HT-29 (cell line): ENCODE measurements around the gene TIMM23. TPM values are rescaled to one million over a fixed set of nuclear protein-coding genes. Genes with fewer than 3 reads are reported as not detected.
A peak's percentile ranks its signal among the peaks of the same experiment; 100 is the strongest.
"Not testable (repeated sequence)": the region's sequence is repeated elsewhere in the genome, so short reads cannot be mapped to it uniquely, and the experiment has no call there.

Source experiments
- DNase-seq: peaks from one replicate; pipeline ENCODE4 v3.0.0-alpha.2; 2015; ENCODE audit warnings: low spot score
- total RNA-seq: library from RNA; depleted of rRNA; stranded (reverse); fragments of >200 nt; shearing (Covaris generic); gene quantifications from 2 replicates; pipeline ENCODE4 v1.2.3, GENCODE V29; 2014; rRNA removed

TIMM23 gene
- 89.0 and 90.5 TPM in 2 replicates for total RNA-seq

- peak; percentile 85 for DNase-seq
Measured at GRCh38 chr10:45972106-45972812, at the start of gene TIMM23. Gene TIMM23, plus strand, starts transcription at chr10:45972489. Its CDS starts 136 bp downstream, at chr10:45972625.

GRCh38 chr10:45926790-45927189, 45.5 kb upstream of the TIMM23 start:
- not testable (repeated sequence) for DNase-seq

GRCh38 chr10:45931305-45931704, 41.0 kb upstream of the TIMM23 start:
- not testable (repeated sequence) for DNase-seq

GRCh38 chr10:45934788-45935187, 37.5 kb upstream of the TIMM23 start:
- not testable (repeated sequence) for DNase-seq

GRCh38 chr10:45939176-45939697, 33.1 kb upstream of the TIMM23 start:
- not testable (repeated sequence) for DNase-seq

GRCh38 chr10:45941196-45941595, 31.1 kb upstream of the TIMM23 start:
- not testable (repeated sequence) for DNase-seq

- not testable (repeated sequence) for DNase-seq
Measured at GRCh38 chr10:45945476-45945875, 26.8 kb upstream of the TIMM23 start.

- not testable (repeated sequence) for DNase-seq
Measured at GRCh38 chr10:45947363-45947762, 24.9 kb upstream of the TIMM23 start.

- DNase-seq: not testable (repeated sequence)
Measured at GRCh38 chr10:45948801-45949200, 23.5 kb upstream of the TIMM23 start.

- DNase-seq: not testable (repeated sequence)
Measured at GRCh38 chr10:45954367-45954766, 17.9 kb upstream of the TIMM23 start.

GRCh38 chr10:45956634-45957033, 15.7 kb upstream of the TIMM23 start:
- DNase-seq: not testable (repeated sequence)

GRCh38 chr10:45957928-45958327, 14.4 kb upstream of the TIMM23 start:
- not testable (repeated sequence) for DNase-seq

GRCh38 chr10:45962686-45963452, 9.4 kb upstream of the TIMM23 start:
- not testable (repeated sequence) for DNase-seq

GRCh38 chr10:45971019-45971418, 1.3 kb upstream of the TIMM23 start:
- peak; percentile 14 for DNase-seq

- peak; percentile 39 for DNase-seq
Measured at GRCh38 chr10:45971742-45972105, 565 bp upstream of the TIMM23 start.

- DNase-seq: peak; percentile 16
Measured at GRCh38 chr10:45972813-45973169, 502 bp downstream of the TIMM23 start.

- not testable (repeated sequence) for DNase-seq
Measured at GRCh38 chr10:45974041-45974440, 1.8 kb downstream of the TIMM23 start.

- DNase-seq: not testable (repeated sequence)
Measured at GRCh38 chr10:45978554-45978953, 6.3 kb downstream of the TIMM23 start.

GRCh38 chr10:45981367-45981766, 9.1 kb downstream of the TIMM23 start:
- DNase-seq: not testable (repeated sequence)

- DNase-seq: peak; percentile 58
Measured at GRCh38 chr10:45983538-45984186, 11.4 kb downstream of the TIMM23 start.

GRCh38 chr10:45984473-45984872, 12.2 kb downstream of the TIMM23 start:
- not testable (repeated sequence) for DNase-seq

- DNase-seq: not testable (repeated sequence)
Measured at GRCh38 chr10:45985590-45985989, 13.3 kb downstream of the TIMM23 start.
